HEK293 (cell line): Measurements from ENCODE around the gene CDK4.

Experiments
- CTCF ChIA-PET: fragments of 350-600 bp; formaldehyde crosslinking; extraction: SDS; loops from one replicate; lab custom pipeline; 2021; ENCODE audit warnings: antibody characterized with exemption; lab: Yijun Ruan, JAX
- POLR2A ChIA-PET: fragments of 300-600 bp; formaldehyde crosslinking; extraction: SDS; loops from one replicate; lab custom pipeline; 2020; ENCODE audit warnings: antibody characterized with exemption, inconsistent platforms; lab: Yijun Ruan, JAX
- H3K27ac ChIP-seq: fragments of 200-500 bp; sonication (Bioruptor generic); 2 replicates; pipeline ENCODE4 v1.5.1; 2014; ENCODE audit warnings: low read depth, low read length, control low read depth, inconsistent platforms; ENCODE audit errors: extremely low read depth
- H3K36me3 ChIP-seq, 2 experiments: fragments of 200-500 bp in 1 of 2; sonication (Bioruptor generic) in 1 of 2; 1 replicate in 1 of 2; 2 replicates in 1 of 2; pipeline ENCODE4 v1.5.1; 2014 to 2017; ENCODE audit warnings: inconsistent platforms in 2 of 2, low read length in 2 of 2; ENCODE audit not compliant: control insufficient read depth in 2 of 2, insufficient read depth in 1 of 2
- H3K4me1 ChIP-seq: fragments of 200-500 bp; sonication (Bioruptor generic); 2 replicates; pipeline ENCODE4 v1.5.1; 2014; ENCODE audit warnings: mild to moderate bottlenecking, low read length, inconsistent platforms; ENCODE audit not compliant: control insufficient read depth, insufficient read depth
- H3K4me3 ChIP-seq: 2 replicates; pipeline ENCODE4 v1.5.1; 2011; ENCODE audit warnings: low read depth, mild to moderate bottlenecking, control low read depth, low read length, moderate library complexity
- H3K9me3 ChIP-seq: fragments of 200-500 bp; sonication (Bioruptor generic); 2 replicates; pipeline ENCODE4 v1.5.1; 2014; ENCODE audit warnings: low read depth, low read length, inconsistent platforms; ENCODE audit not compliant: control insufficient read depth, insufficient read depth
- BCL11B ChIP-seq: fragments of 450-650 bp; formaldehyde crosslinking; IDR thresholded peaks from 2 replicates; pipeline ENCODE4 v1.5.1; 2016; ENCODE audit warnings: low read depth, missing biosample characterization, missing genetic modification characterization
- CTCF ChIP-seq: fragments of 450-650 bp; formaldehyde crosslinking; IDR thresholded peaks from 2 replicates; pipeline ENCODE4 v1.5.1; 2016; ENCODE audit warnings: missing biosample characterization, missing genetic modification characterization
- FEZF1 ChIP-seq: fragments of 450-650 bp; formaldehyde crosslinking; IDR thresholded peaks from 2 replicates; pipeline ENCODE4 v1.5.1; 2016; ENCODE audit warnings: missing biosample characterization, missing genetic modification characterization
- INSM2 ChIP-seq: fragments of 450-650 bp; formaldehyde crosslinking; IDR thresholded peaks from 2 replicates; pipeline ENCODE4 v1.5.1; 2016; ENCODE audit warnings: missing biosample characterization, missing genetic modification characterization
- KLF17 ChIP-seq: fragments of 450-650 bp; formaldehyde crosslinking; IDR thresholded peaks from 2 replicates; pipeline ENCODE4 v1.5.1; 2016; ENCODE audit warnings: missing biosample characterization, missing genetic modification characterization
- PBX3 ChIP-seq: sonication (generic); formaldehyde crosslinking; IDR thresholded peaks from 2 replicates; pipeline ENCODE4 v1.8.1; 2022; ENCODE audit warnings: mild to moderate bottlenecking, moderate library complexity, missing genetic modification reagents
- PRDM10 ChIP-seq: fragments of 450-650 bp; formaldehyde crosslinking; IDR thresholded peaks from 2 replicates; pipeline ENCODE4 v1.5.1; 2016; ENCODE audit warnings: missing biosample characterization, missing genetic modification characterization
- ZBTB26 ChIP-seq: fragments of 450-650 bp; formaldehyde crosslinking; optimal IDR thresholded peaks from 2 replicates; pipeline ENCODE3; 2016; ENCODE audit warnings: missing biosample characterization, mild to moderate bottlenecking, missing genetic modification characterization
- ZBTB44 ChIP-seq: fragments of 450-650 bp; IDR thresholded peaks from 2 replicates; pipeline ENCODE4 v1.5.1; 2018; ENCODE audit warnings: missing biosample characterization, mild to moderate bottlenecking, missing genetic modification characterization
- ZBTB7A ChIP-seq: fragments of 450-650 bp; formaldehyde crosslinking; IDR thresholded peaks from 2 replicates; pipeline ENCODE4 v1.5.1; 2016; ENCODE audit warnings: low read depth, missing biosample characterization, missing genetic modification characterization
- ZBTB8A ChIP-seq: fragments of 450-650 bp; formaldehyde crosslinking; IDR thresholded peaks from 2 replicates; pipeline ENCODE4 v1.5.1; 2016; ENCODE audit warnings: missing biosample characterization, missing genetic modification characterization
- ZNF202 ChIP-seq: fragments of 450-650 bp; formaldehyde crosslinking; IDR thresholded peaks from 2 replicates; pipeline ENCODE4 v1.5.1; 2016; ENCODE audit warnings: missing biosample characterization, missing genetic modification characterization, borderline replicate concordance
- ZNF48 ChIP-seq: fragments of 450-650 bp; formaldehyde crosslinking; IDR thresholded peaks from 2 replicates; pipeline ENCODE4 v1.5.1; 2016; ENCODE audit warnings: missing biosample characterization, missing genetic modification characterization
- ZNF76 ChIP-seq: fragments of 450-650 bp; formaldehyde crosslinking; IDR thresholded peaks from 2 replicates; pipeline ENCODE4; 2016; ENCODE audit warnings: low read depth, missing biosample characterization, missing genetic modification characterization, borderline replicate concordance

The CDK4 gene

GRCh38 chr12:57752668-57753000 is 524 bp upstream of the CDK4 start (continued):
- TF ChIP-seq ZNF48 (tag by site-specific recombination) (no peak), KLF17 (tag by site-specific recombination) (0 out of 2 replicates have a peak, but pooled peaks have one; percentile 7), BCL11B (no peak), ZBTB8A (tag by site-specific recombination) (peak; percentile 11; the same call in 1 of the 2 replicates), PBX3 (CRISPR knock-in tag) (no peak), FEZF1 (tag by site-specific recombination) (no peak), ZBTB26 (tag by site-specific recombination) (no peak), ZNF202 (tag by site-specific recombination) (no peak), ZNF76 (tag by site-specific recombination) (no peak)

GRCh38 chr12:57751432-57751787 is 700 bp downstream of the CDK4 start:
- no peaks in the 10 kb centered on the region for H3K9me3 ChIP-seq
- TF ChIP-seq PRDM10 (tag by site-specific recombination) = 0 out of 2 replicates have a peak, but pooled peaks have one; percentile 26
- no peak for TF ChIP-seq ZBTB44 (tag by site-specific recombination)
- no peak for TF ChIP-seq INSM2
- peak; percentile 4; the same call in 1 of the 2 replicates for TF ChIP-seq CTCF (tag by site-specific recombination)
- TF ChIP-seq ZBTB7A = no peak
- ChIA-PET POLR2A (interaction anchor here (0.7 to 1.2 kb wide), 4 partner anchors 15 to 293 kb away, joined by 3 to 4 read pairs (median 4); partner anchors contain the start of genes DDIT3 and TSFM), CTCF (interaction anchor here (0.6 to 1.8 kb wide), 2 partner anchors 15 to 25 kb away, joined by 3 to 6 read pairs; no protein-coding TSS in a partner anchor)
- peaks cover 16% of the 10 kb centered on the region for H3K4me1 ChIP-seq
- H3K4me3 ChIP-seq = peak overlapping the region; percentile 83
- H3K27ac ChIP-seq = peak overlapping the region; percentile 84
- H3K36me3 ChIP-seq = peaks cover 17 to 50% of the 10 kb centered on the region in 2 experiments
